Astrocyte of the spinal cord (primary cell): ENCODE results near the gene SCYL1.

Experiments
- DNase-seq: peaks from one replicate; pipeline ENCODE4 v3.0.0; 2011; ENCODE audit warnings: low read depth, low spot score
- H3K4me3 ChIP-seq: 2 replicates; pipeline ENCODE4 v1.5.1; 2011; ENCODE audit warnings: low read depth, mild to moderate bottlenecking, low read length, moderate library complexity
- CTCF ChIP-seq: IDR thresholded peaks from 2 replicates; pipeline ENCODE4 v1.5.1; 2012; ENCODE audit warnings: low read depth, mild to moderate bottlenecking, low read length, inconsistent platforms
- in situ Hi-C: cut with HindIII; loops from 2 replicates; pipeline ENCODE4 v1.10.0; 2017; ENCODE audit warnings: low sequenced_read_pairs

SCYL1 gene

DNA sequence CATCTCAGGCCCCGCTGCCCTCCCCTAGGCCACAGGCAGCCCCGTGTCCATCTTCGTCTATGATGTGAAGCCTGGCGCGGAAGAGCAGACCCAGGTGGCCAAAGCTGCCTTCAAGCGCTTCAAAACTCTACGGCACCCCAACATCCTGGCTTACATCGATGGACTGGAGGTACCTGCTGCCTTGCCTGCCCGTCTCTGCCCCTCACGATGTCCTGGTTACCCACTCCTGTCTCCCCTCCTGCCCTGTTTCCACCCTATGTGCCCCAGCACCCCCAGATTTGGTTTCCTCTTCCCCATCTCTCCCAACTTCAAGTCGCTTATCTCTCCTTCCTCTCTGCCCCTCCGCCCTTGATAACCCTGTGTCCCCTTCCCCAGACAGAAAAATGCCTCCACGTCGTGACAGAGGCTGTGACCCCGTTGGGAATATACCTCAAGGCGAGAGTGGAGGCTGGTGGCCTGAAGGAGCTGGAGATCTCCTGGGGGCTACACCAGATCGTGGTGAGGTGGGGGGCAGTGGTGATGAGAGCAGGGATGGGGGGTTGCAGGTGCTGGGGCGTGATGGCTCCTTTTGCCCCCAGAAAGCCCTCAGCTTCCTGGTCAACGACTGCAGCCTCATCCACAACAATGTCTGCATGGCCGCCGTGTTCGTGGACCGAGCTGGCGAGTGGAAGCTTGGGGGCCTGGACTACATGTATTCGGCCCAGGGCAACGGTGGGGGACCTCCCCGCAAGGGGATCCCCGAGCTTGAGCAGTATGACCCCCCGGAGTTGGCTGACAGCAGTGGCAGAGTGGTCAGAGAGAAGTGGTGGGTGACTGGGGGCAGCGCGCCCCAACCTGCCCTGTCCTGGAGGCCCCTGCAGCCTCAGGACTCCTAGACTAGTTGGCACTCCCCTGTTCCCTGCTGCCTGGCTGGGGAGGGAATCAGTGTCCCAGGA is 930 bp downstream of the SCYL1 start:
- TF ChIP-seq CTCF = no peak
- DNase-seq = no peak

GRCh38 chr11:65526744-65527143 is 1.9 kb downstream of the SCYL1 start:
- no peak for TF ChIP-seq CTCF
- in situ Hi-C loops = no loop called here
- no peak overlapping the region for H3K4me3 ChIP-seq
- no peak for DNase-seq

More for the DNA sequence above, 930 bp downstream of the SCYL1 start:
- in situ Hi-C loops = no loop called here
- peak overlapping the region; percentile 82 for H3K4me3 ChIP-seq

DNA sequence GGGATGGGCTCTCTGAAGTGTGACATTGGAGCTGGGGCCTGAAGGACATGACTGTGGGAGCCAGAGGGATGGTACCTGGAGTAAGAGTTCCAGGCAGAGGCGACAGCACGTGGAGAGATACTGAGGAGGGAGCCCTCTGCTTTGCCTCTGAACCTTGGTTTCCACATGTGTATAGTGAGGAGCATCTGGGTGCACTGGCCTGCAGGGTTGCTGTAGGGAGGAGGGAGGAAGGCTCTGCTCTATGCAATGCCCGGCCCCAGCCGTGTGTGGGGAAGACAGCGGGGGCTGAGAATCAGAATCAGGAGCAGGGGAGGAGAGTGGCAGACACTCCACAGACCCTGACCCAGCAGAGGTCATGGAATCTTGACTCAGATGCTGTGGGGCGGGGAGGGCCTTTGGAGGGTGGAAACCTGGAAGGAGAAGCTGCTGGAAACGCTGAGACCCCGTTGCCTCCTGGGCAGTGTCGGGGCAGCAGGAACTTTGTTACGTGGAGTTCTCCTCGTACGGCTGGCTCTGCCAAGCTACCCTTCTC is 4.0 kb downstream of the SCYL1 start:
- in situ Hi-C loops = no loop called here
- H3K4me3 ChIP-seq = no peak overlapping the region
- no peak for DNase-seq
- TF ChIP-seq CTCF = no peak

DNA sequence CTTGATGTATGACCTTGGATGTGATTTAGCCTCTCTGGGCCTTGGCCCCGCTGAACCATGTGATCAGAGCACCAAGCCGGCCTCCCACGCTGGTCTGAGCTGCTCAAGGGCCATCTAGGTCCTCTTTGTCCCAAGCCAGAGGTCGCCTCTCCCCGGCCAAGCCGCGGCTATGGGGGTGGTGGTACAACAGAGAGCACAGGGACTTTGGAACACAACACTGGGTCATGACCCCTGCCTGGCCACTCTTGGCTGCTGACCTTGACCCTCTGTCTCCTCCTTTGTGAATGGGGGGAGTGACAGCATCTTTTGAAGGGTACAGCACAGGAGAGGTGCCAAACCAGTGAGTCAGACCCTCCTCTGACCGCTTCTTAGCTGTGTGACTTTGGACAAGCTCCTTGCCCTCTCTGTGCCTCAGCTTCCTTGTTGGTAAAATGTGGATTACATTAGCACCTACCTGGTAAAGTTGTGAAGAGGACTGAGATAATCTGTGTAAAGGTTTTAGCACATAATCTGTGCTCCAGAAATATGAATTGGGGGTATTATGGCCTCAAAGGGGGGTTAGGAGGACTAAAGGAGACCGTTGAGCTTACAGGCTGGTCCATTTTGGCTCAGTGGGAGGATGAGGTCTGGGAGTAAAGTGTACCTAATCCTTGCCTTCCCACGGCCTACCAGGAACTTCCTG is 4.7 kb downstream of the SCYL1 start:
- in situ Hi-C loops = no loop called here
- DNase-seq = no peak
- no peak for TF ChIP-seq CTCF
- H3K4me3 ChIP-seq = no peak overlapping the region

DNA sequence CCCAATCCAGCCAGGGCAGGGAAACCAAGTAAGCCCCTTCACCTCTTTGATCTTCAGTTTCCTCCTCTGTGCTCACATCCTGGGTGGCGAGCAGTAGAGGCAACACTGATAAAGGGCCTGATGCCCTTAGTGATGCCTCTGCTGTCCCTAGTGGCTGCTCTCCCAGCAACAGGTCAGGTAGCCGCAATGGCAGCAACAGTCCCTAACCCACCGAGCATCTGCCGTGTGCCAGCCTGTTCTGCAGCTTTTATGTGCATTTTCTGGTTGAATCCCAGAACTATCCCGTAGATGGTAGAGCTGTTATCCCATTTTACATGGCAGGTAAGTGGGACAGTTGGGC is 5.2 kb downstream of the SCYL1 start:
- peak; percentile 28 for TF ChIP-seq CTCF
- no peak overlapping the region for H3K4me3 ChIP-seq
- in situ Hi-C loops = no loop called here
- DNase-seq = no peak

GRCh38 chr11:65532388-65533064 is 7.6 kb downstream of the SCYL1 start:
- TF ChIP-seq CTCF = no peak
- no peak overlapping the region for H3K4me3 ChIP-seq
- DNase-seq = no peak
- in situ Hi-C loops = no loop called here
